GM21737 (cell line): ENCODE data around the gene NFATC1.

Experiments
- ATAC-seq: cut with Tn5 transposase; IDR thresholded peaks from one replicate; pipeline ENCODE4 v1.9.1; 2021; ENCODE audit warnings: mild to moderate bottlenecking, moderate library complexity; ENCODE audit not compliant: unreplicated experiment

Gene NFATC1

GRCh38 chr18:79546781-79547272, 151.1 kb downstream of the NFATC1 start:
- no peak for ATAC-seq

- no peak for ATAC-seq
Observed at GRCh38 chr18:79547413-79548076, 151.8 kb downstream of the NFATC1 start.

GRCh38 chr18:79548077-79548450, 152.3 kb downstream of the NFATC1 start:
- no peak for ATAC-seq

- ATAC-seq: no peak
Observed at GRCh38 chr18:79548621-79548985, 152.9 kb downstream of the NFATC1 start.

GRCh38 chr18:79548986-79549637, 153.4 kb downstream of the NFATC1 start:
- ATAC-seq: no peak

- ATAC-seq: no peak
Observed at GRCh38 chr18:79549638-79550000, 153.9 kb downstream of the NFATC1 start.

- ATAC-seq: no peak
Observed at GRCh38 chr18:79552140-79552631, 156.5 kb downstream of the NFATC1 start.

- no peak for ATAC-seq
Observed at GRCh38 chr18:79552696-79553095, 157.0 kb downstream of the NFATC1 start.

- ATAC-seq: no peak
Observed at GRCh38 chr18:79553154-79553553, 157.4 kb downstream of the NFATC1 start.

GRCh38 chr18:79553696-79554095, 158.0 kb downstream of the NFATC1 start:
- ATAC-seq: no peak

- ATAC-seq: no peak
Observed at GRCh38 chr18:79554321-79554720, 158.6 kb downstream of the NFATC1 start.

GRCh38 chr18:79554945-79555645, 159.4 kb downstream of the NFATC1 start:
- ATAC-seq: no peak

GRCh38 chr18:79555885-79556284, 160.2 kb downstream of the NFATC1 start:
- ATAC-seq: no peak

- no peak for ATAC-seq
Observed at GRCh38 chr18:79556829-79557585, 161.3 kb downstream of the NFATC1 start.

- ATAC-seq: no peak
Observed at GRCh38 chr18:79558196-79558932, 162.6 kb downstream of the NFATC1 start.

- ATAC-seq: no peak
Observed at GRCh38 chr18:79558933-79559416, 163.2 kb downstream of the NFATC1 start.

- ATAC-seq: no peak
Observed at GRCh38 chr18:79559436-79559835, 163.7 kb downstream of the NFATC1 start.

- no peak for ATAC-seq
Observed at GRCh38 chr18:79560042-79560860, 164.5 kb downstream of the NFATC1 start.

GRCh38 chr18:79560861-79561210, 165.1 kb downstream of the NFATC1 start:
- no peak for ATAC-seq

- ATAC-seq: no peak
Observed at GRCh38 chr18:79563949-79564348, 168.2 kb downstream of the NFATC1 start.
